ENCODE results near the gene BCL3.
A peak's percentile ranks its signal among the peaks of the same experiment; 100 is the strongest.
"Not testable (repeated sequence)": the region's sequence is repeated elsewhere in the genome, so short reads cannot be mapped to it uniquely, and the experiment has no call there.

BCL3 gene

GRCh38 chr19:44748426-44749254 is at the start of gene BCL3:
Gene BCL3 (plus strand): TSS chr19:44748708. CDS start chr19:44748791, 83 bp downstream.
- peak; percentile 91 for DNase-seq

GRCh38 chr19:44700547-44700946 is 48.0 kb upstream of the BCL3 start:
- no peak for DNase-seq

GRCh38 chr19:44701228-44701627 is 47.3 kb upstream of the BCL3 start:
- DNase-seq = no peak

GRCh38 chr19:44702551-44703176 is 45.8 kb upstream of the BCL3 start:
- DNase-seq = no peak

- no peak for DNase-seq
Observed at GRCh38 chr19:44703336-44704078, 45.0 kb upstream of the BCL3 start.

GRCh38 chr19:44704982-44705381 is 43.5 kb upstream of the BCL3 start:
- DNase-seq = no peak

- no peak for DNase-seq
Observed at GRCh38 chr19:44705502-44706010, 43.0 kb upstream of the BCL3 start.

GRCh38 chr19:44706506-44707236 is 41.8 kb upstream of the BCL3 start:
- DNase-seq = no peak

- DNase-seq = no peak
Observed at GRCh38 chr19:44707794-44708193, 40.7 kb upstream of the BCL3 start.

- no peak for DNase-seq
Observed at GRCh38 chr19:44708940-44709339, 39.6 kb upstream of the BCL3 start.

GRCh38 chr19:44709434-44710266 is 38.9 kb upstream of the BCL3 start:
- not testable (repeated sequence) for DNase-seq

GRCh38 chr19:44710483-44710882 is 38.0 kb upstream of the BCL3 start:
- no peak for DNase-seq

- DNase-seq = no peak
Observed at GRCh38 chr19:44712864-44713515, 35.5 kb upstream of the BCL3 start.

- no peak for DNase-seq
Observed at GRCh38 chr19:44714597-44715169, 33.8 kb upstream of the BCL3 start.

- no peak for DNase-seq
Observed at GRCh38 chr19:44717603-44718002, 30.9 kb upstream of the BCL3 start.

GRCh38 chr19:44718441-44719261 is 29.9 kb upstream of the BCL3 start:
- DNase-seq = no peak

GRCh38 chr19:44719262-44719701 is 29.2 kb upstream of the BCL3 start:
- no peak for DNase-seq

- DNase-seq = not testable (repeated sequence)
Observed at GRCh38 chr19:44720396-44720795, 28.1 kb upstream of the BCL3 start.

- no peak for DNase-seq
Observed at GRCh38 chr19:44720945-44721344, 27.6 kb upstream of the BCL3 start.

- not testable (repeated sequence) for DNase-seq
Observed at GRCh38 chr19:44721369-44721768, 27.1 kb upstream of the BCL3 start.

All from CD4-positive, alpha-beta T cell treated with Interleukin-17A for 1 hour (primary cell).